Activated CD8-positive, alpha-beta memory T cell treated with anti-CD3 and anti-CD28 coated beads for 4 hours (primary cell): ENCODE measurements around the gene HSPB3.
"Not testable (repeated sequence)": the region's sequence is repeated elsewhere in the genome, so short reads cannot be mapped to it uniquely, and the experiment has no call there.

ENCODE experiments used
- DNase-seq, 2 donors: peaks; one replicate each; pipeline ENCODE4 v3.0.0-alpha.2; 2020; ENCODE audit warnings: low read depth in 2 of 2

HSPB3 gene

DNA sequence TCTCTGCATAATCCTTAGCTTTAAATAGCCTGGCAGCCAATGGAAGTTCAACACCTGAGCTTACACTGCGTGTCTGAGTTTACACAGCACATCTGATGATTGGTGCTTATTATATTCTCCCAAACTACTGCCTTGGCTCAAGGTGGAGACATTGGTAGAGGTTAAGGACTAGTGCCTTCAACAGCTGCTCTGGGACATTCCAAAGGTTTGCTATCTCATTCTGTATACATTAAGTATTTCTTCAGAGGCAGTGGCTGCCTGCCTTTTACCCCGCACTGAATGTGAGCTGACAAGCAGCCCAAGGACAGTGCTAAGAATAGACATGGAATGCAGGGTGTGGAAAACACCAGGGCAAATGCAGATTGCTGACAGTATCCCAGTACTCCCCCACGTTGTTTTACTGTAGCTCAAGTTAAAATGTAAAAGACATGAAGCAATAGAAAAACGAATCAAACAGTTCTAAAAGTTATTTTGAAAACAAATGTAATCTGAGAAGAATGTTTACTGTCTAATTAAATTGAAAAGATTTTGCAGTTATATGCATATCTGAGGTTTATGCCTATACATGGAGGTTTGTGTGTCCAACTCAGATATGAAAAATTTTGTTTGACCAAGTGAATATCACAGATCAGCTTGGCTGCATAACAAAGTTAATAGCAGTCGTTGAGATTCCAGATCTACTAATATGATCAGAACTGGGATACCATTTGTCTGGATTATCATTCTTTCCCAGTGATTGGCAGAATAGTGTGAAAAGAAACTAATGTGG is 1.8 kb downstream of the HSPB3 start:
- no peak for DNase-seq

DNA sequence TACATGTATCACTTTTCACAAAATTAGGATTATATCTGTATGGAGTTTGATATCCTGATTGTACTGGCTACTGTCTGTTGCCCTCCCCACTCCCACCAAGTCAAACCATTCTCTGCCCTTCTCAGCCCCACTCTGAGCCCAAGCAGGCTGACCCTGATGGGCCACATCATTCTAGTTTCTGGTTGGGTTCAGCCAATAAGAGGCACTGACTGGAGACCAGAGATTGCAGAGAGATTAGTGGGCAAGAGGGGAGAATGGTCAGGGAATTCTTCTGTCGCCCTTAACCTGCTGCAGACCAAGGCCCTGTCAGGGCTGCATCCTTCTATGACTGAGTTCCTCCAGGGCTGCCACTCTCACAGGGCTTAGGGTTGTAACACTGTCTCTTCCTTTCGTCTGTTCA is 2.7 kb downstream of the HSPB3 start:
- no peak for DNase-seq

GRCh38 chr5:54460181-54460919 is 4.9 kb downstream of the HSPB3 start:
- DNase-seq, result no peak

DNA sequence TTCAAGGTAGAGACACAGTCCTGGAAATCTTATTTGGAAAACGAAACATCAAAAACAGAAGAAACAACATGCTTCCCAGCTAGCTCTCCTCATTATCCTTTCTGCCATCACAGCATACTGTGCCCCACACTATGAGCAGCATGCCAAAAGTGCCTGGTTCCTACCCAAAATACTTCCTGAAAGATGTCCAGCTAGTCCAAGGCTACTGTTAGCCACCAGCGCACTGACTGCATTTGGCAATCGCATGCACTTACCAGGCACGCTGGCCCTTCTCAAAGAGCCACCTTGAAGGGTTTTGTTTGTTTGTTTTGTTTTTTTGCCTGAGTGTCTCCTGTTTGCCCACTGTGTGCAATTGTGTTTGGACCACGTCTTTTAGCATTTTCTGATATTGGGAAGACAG is 6.8 kb downstream of the HSPB3 start:
- no peak for DNase-seq

- no peak for DNase-seq
These were observed 8.2 kb downstream of the HSPB3 start for GRCh38 chr5:54463713-54464112.

GRCh38 chr5:54469622-54470021 is 14.1 kb downstream of the HSPB3 start:
- DNase-seq, result no peak

- DNase-seq, result no peak
These were observed 14.6 kb downstream of the HSPB3 start for GRCh38 chr5:54470128-54470527.

- no peak for DNase-seq
These were observed 15.2 kb downstream of the HSPB3 start for GRCh38 chr5:54470677-54471076.

DNA sequence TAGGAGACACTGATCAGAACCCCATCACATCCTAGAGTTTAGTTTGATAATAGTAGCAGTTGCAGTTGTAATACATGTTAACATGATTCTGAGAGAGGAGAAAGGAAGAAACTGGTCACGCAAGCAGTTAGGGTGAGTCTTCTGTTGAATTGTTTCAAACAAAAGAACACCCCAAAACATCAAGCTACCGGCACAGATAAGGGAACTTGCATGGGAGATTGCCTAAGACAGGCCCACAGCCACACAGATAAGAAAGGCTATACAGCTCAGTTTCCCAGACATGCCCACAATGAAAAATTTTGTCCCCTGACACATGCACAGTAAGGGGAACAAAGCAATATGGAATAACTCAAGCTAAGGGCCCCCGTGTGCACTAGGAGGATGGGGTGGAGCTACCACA is 15.9 kb downstream of the HSPB3 start:
- no peak for DNase-seq

DNA sequence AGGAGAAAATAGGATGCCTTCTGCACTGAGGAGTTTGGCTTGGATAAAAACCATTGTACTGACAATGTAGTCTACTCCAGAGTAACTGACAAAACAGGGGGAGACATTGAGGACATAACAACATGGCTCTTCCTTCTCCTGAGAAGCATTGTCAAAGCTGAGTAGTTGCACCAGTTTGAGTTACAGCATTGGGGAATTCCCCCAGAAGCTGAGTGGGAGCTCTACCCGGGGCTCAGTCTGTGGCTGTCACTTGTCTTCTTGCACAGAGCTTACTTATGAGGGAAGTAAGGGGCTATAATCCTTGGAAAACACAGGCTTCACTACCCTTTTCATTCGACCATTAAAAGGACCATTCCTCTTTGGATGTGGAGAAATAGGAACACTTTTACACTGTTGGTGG is 21.2 kb downstream of the HSPB3 start:
- no peak for DNase-seq

GRCh38 chr5:54477941-54478478 is 22.5 kb downstream of the HSPB3 start:
- DNase-seq, result no peak

GRCh38 chr5:54480296-54480695 is 24.8 kb downstream of the HSPB3 start:
- no peak for DNase-seq

DNA sequence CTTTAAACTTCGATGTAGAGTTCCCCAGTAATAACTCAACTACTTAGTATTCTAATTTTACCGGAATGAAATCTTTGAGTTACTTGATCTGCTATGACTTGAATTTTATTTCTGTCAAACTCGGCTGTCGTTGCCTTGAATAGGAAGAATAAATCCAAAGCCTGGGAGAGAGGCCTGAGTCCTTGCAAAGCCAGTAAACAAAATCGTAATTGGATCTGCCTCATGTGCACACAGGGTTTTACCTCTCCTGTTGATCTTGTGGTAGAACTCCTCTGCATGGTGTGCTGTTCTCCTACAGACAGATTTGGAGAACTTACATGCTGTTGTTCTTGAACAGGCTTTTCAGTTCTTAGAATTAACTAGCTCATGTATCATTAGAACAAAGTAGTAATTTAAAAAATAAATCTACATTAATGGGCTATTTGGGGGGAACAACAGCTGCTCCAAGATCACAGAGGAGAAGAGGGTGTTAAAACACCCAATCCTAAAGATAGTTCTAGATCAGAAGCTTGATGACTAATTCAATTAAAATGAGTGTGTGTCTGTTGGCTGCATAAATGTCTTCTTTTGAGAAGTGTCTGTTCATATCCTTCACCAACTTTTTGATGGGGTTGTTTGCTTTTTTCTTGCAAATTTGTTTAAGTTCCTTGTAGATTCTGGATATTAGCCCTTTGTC is 28.9 kb downstream of the HSPB3 start:
- DNase-seq, result no peak

- not testable (repeated sequence) for DNase-seq
These were observed 30.2 kb downstream of the HSPB3 start for GRCh38 chr5:54485659-54486058.

GRCh38 chr5:54489648-54489979 is 34.1 kb downstream of the HSPB3 start:
- not testable (repeated sequence) for DNase-seq

DNA sequence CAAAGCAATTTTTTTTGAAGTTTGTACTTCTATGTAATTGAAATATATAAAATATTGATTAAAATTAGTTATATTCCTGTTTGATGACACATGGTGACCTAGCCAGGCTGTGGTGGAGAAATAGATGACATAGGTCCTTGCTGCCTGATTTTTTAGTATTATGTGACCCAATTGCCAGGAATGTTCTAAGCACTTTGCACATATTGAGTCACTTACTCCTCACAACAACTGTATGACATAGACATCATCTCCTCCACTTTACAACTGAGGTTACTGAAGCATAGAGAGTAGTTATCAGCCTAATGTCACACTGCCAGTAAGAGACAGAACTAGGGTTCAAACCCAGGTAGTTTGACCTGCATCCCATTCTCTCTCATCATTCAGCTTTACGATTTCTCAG is 35.8 kb downstream of the HSPB3 start:
- no peak for DNase-seq

DNA sequence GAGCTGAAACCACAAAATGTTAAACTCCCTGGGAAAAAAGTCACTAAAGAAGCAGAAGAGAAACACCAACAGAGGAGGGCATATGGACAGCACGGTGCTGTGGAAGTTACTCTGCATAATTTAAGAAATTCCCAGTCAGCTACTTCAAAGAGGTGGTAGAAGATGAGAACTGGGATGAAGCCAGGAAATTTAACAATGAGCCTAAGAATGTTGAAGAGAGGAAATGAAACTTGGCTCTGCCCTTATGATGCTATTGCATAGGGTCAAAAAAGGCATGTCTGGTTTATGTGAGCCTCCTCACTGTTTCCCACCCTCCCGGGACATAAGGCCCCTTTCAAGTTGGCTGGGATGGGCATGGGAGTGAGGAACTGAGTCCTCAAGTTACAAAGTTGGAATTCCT is 36.7 kb downstream of the HSPB3 start:
- no peak for DNase-seq

DNA sequence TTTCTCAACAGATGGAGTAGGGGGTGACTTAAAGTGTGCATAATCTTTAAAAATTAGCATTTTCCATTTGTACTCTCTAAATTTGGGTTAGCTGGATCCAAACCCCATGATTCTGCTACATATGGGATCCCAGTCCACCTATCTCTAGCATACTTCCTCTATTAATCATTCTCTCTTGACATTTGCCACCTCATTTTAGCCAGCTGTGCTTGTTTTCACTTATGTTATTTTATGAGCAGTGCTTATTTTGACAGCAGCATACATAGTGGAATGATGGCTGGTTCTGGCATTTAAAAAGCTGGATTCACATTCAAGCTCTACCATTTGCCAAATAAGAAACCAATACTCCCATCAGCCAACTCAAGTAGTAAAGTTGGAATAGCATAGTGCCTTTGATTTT is 39.5 kb downstream of the HSPB3 start:
- no peak for DNase-seq
